Panc1 (cell line): ENCODE results near the gene PPP2R3B. TPM values are rescaled to one million over a fixed set of nuclear protein-coding genes. Genes with fewer than 3 reads are reported as not detected.

Experiments used
- ATAC-seq: fragments of 200-7000 bp; cut with Tn5 transposase; 2 replicates; pipeline ENCODE4 v1.9.1; 2020; ENCODE audit warnings: mild to moderate bottlenecking, moderate library complexity
- BruUV-seq: library from RNA; stranded (reverse); fragments of 400-500 nt; replicated peaks from 2 replicates; lab custom pipeline; 2021; lab: Mats Ljungman, UMichigan
- CTCF ChIA-PET: fragments of 300-600 bp; sonication (Branson Sonifier 250); formaldehyde crosslinking; loops from one replicate; lab custom pipeline; 2022; ENCODE audit warnings: antibody characterized with exemption; lab: Charles Lee
- POLR2A ChIA-PET: fragments of 300-600 bp; sonication (Branson Sonifier 250); formaldehyde crosslinking; loops from one replicate; lab custom pipeline; 2022; ENCODE audit warnings: antibody characterized with exemption; lab: Charles Lee
- DNase-seq: peaks from one replicate; pipeline ENCODE4 v3.0.0-alpha.2; 2010; ENCODE audit warnings: low read depth, low spot score
- H3K27ac ChIP-seq: 2 replicates; pipeline ENCODE4 v1.5.1; 2011; ENCODE audit warnings: mild to moderate bottlenecking, low read length, inconsistent platforms
- H3K27me3 ChIP-seq: fragments of 200-500 bp; sonication (Bioruptor generic); 2 replicates; pipeline ENCODE4 v1.6.0; 2014; ENCODE audit warnings: low read length, inconsistent platforms; ENCODE audit not compliant: control insufficient read depth, insufficient read depth
- H3K36me3 ChIP-seq: fragments of 200-500 bp; sonication (Bioruptor generic); 2 replicates; pipeline ENCODE4 v1.5.1; 2014; ENCODE audit warnings: inconsistent platforms, mild to moderate bottlenecking, low read length, moderate library complexity; ENCODE audit not compliant: control insufficient read depth, insufficient read depth
- H3K4me1 ChIP-seq: 2 replicates; pipeline ENCODE4 v1.5.1; 2011; ENCODE audit warnings: inconsistent platforms, mild to moderate bottlenecking, low read length, moderate library complexity; ENCODE audit not compliant: control insufficient read depth, insufficient read depth
- H3K4me3 ChIP-seq, 2 experiments: 2 replicates each; pipeline ENCODE4 v1.5.1; 2011 to 2012; ENCODE audit warnings: low read depth in 2 of 2, low read length in 2 of 2, mild to moderate bottlenecking in 2 of 2, inconsistent platforms in 1 of 2, moderate library complexity in 1 of 2
- H3K9me3 ChIP-seq: fragments of 200-500 bp; sonication (Bioruptor generic); 2 replicates; pipeline ENCODE4 v1.5.1; 2014; ENCODE audit warnings: low read depth, mild to moderate bottlenecking, inconsistent platforms, low read length, moderate library complexity; ENCODE audit not compliant: control insufficient read depth, insufficient read depth
- CTCF ChIP-seq: fragments of 450-650 bp; IDR thresholded peaks from 2 replicates; pipeline ENCODE4 v1.5.1; 2017; ENCODE audit warnings: mild to moderate bottlenecking
- POLR2AphosphoS5 ChIP-seq: IDR thresholded peaks from 2 replicates; pipeline ENCODE4 v1.6.1; 2012; ENCODE audit warnings: mild to moderate bottlenecking, low read depth, low read length, moderate library complexity
- REST ChIP-seq, 2 experiments: IDR thresholded peaks; 2 replicates each; pipeline ENCODE4 v1.6.1; 2011 to 2012; ENCODE audit warnings: low read depth in 2 of 2, control low read depth in 1 of 2, low read length in 1 of 2, mild to moderate bottlenecking in 1 of 2, moderate library complexity in 1 of 2; ENCODE audit not compliant: insufficient read depth in 1 of 2
- SIN3A ChIP-seq: IDR thresholded peaks from 2 replicates; pipeline ENCODE4 v1.6.1; 2012; ENCODE audit warnings: low read depth, mild to moderate bottlenecking, low read length, moderate library complexity, borderline replicate concordance; ENCODE audit not compliant: insufficient read depth
- TCF7L2 ChIP-seq: IDR thresholded peaks from 2 replicates; pipeline ENCODE4 v1.6.1; 2011; ENCODE audit warnings: mild to moderate bottlenecking, low read depth, low read length, inconsistent platforms
- in situ Hi-C: cut with HindIII; loops from 2 replicates; pipeline ENCODE4 v1.10.0; 2016; ENCODE audit warnings: low sequenced_read_pairs, low pct_unique_long_range_greater_than_20kb
- intact Hi-C: fragments of 100-400 bp; cut with micrococcal nuclease; formaldehyde crosslinking; loops from one replicate; pipeline ENCODE4 v1.10.0; 2022; ENCODE audit not compliant: unreplicated experiment
- total RNA-seq: library from RNA; stranded (reverse); gene quantifications from one replicate; pipeline ENCODE4 v1.2.1, GENCODE V29; 2021; ENCODE audit not compliant: unreplicated experiment

Gene PPP2R3B
- total RNA-seq, 1 experiment from 2014 or later: 19.2 TPM

DNA sequence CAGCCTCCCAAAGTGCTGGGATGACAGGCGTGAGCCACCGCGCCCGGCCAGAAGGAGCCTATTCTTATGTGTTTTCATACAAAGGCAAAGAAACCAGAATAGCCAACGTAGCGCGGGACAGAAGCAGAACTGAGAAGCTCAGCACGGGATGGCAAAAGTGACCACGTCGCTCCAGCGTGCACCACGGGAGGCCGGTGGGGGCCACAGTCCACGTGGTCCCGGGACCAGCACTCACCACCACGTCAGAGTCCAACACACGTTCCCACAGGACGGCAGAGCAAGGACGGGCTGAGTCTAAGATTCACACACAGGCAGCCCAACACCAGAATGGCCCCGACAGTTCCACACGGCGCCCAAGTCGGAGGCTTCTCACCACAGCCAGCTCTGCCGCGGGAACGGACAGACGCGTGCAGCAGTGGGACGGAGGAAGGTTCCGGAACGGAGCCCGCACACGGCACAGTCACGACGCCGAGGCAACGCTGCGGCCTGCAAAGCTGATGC lies 49.3 kb downstream of the PPP2R3B start:
- DNase-seq: no peak
- BruUV-seq: no TSS peak
- in situ Hi-C loops (no loop called here), intact Hi-C loops (no loop called here)
- CTCF ChIA-PET: no interaction called here
- Histone ChIP-seq H3K9me3 (no peaks in the 10 kb centered on the region), H3K27ac (no peak overlapping the region), H3K36me3 (no peaks in the 10 kb centered on the region), H3K4me1 (no peaks in the 10 kb centered on the region), H3K27me3 (no peaks in the 10 kb centered on the region), H3K4me3 (no peak overlapping the region)
- POLR2A ChIA-PET: no interaction called here
- no peak for ATAC-seq
- TF ChIP-seq CTCF: no peak
- TF ChIP-seq TCF7L2: no peak
- no peak for TF ChIP-seq SIN3A
- no peak for TF ChIP-seq REST (IDR thresholded peaks at IDR 0.05; ENCODE audit: insufficient read depth in 1 of 2, low read depth in 2 of 2, low read length in 1 of 2)
- no peak for TF ChIP-seq POLR2AphosphoS5

DNA sequence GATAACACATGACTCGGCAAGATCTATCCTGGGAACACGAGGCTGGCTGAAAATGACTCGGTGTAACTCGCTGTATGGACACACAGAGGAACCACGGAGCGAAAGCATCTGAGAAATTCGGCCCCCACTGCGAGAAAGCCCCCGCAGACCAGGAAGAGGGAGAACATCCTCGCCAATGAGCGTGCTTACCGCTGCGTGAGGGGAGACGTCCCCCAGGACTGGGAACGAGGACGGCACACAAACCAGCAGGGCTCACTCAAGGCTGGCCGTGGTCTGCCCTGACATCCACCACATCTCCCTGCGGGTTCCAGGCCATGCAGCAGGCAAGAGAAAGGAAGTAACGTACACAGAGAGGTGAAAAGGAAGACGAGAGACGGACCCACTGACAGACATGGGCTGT lies 50.5 kb downstream of the PPP2R3B start:
- intact Hi-C loops: no loop called here
- DNase-seq (no peak), ATAC-seq (no peak)
- H3K36me3 ChIP-seq: no peaks in the 10 kb centered on the region
- TF ChIP-seq POLR2AphosphoS5 (no peak), CTCF (no peak), TCF7L2 (no peak), SIN3A (no peak), REST (IDR thresholded peaks at IDR 0.05; ENCODE audit: insufficient read depth in 1 of 2, low read depth in 2 of 2, low read length in 1 of 2) (no peak)
- in situ Hi-C loops: no loop called here
- no peak overlapping the region for H3K4me3 ChIP-seq
- no peaks in the 10 kb centered on the region for H3K27me3 ChIP-seq
- H3K27ac ChIP-seq: no peak overlapping the region
- POLR2A ChIA-PET: no interaction called here
- CTCF ChIA-PET: no interaction called here
- no peaks in the 10 kb centered on the region for H3K4me1 ChIP-seq
- no peaks in the 10 kb centered on the region for H3K9me3 ChIP-seq
- no TSS peak for BruUV-seq
